Endothelial cell of umbilical vein (primary cell): ENCODE measurements around the gene CACNB3.

Experiments
- EZH2 ChIP-seq: IDR thresholded peaks from 2 replicates; pipeline ENCODE4 v1.6.1; 2012; ENCODE audit warnings: borderline replicate concordance, low read depth, mild to moderate bottlenecking, moderate library complexity, low read length, inconsistent platforms; ENCODE audit not compliant: severe bottlenecking
- FOS ChIP-seq: IDR thresholded peaks from 2 replicates; pipeline ENCODE4 v1.6.1; 2011; ENCODE audit warnings: mild to moderate bottlenecking, low read length, moderate library complexity, borderline replicate concordance; ENCODE audit not compliant: insufficient read depth
- GATA2 ChIP-seq: IDR thresholded peaks from 2 replicates; pipeline ENCODE4 v1.7.0; 2011; ENCODE audit warnings: low read depth, mild to moderate bottlenecking, moderate library complexity, mixed read lengths, low read length; ENCODE audit not compliant: insufficient read length, insufficient read depth
- JUN ChIP-seq: IDR thresholded peaks from 2 replicates; pipeline ENCODE4 v1.6.1; 2011; ENCODE audit warnings: borderline replicate concordance, low read depth; ENCODE audit not compliant: insufficient read length, insufficient read depth
- MYC ChIP-seq: IDR thresholded peaks from one replicate; pipeline ENCODE4 v1.6.1; 2011; ENCODE audit warnings: mild to moderate bottlenecking, low read depth, low read length
- POLR2A ChIP-seq: IDR thresholded peaks from 2 replicates; pipeline ENCODE4 v1.6.1; 2012; ENCODE audit warnings: low read depth, mild to moderate bottlenecking, control low read depth, low read length
- POLR2AphosphoS5 ChIP-seq: IDR thresholded peaks from 2 replicates; pipeline ENCODE4 v1.6.1; 2012; ENCODE audit warnings: low read depth, mild to moderate bottlenecking, control low read depth, low read length, moderate library complexity; ENCODE audit not compliant: insufficient read depth
- TF ChIP-seq, protein P1 (sequence below), 2 donors: IDR thresholded peaks; 1 replicate in 1 of 2; 2 replicates in 1 of 2; pipeline ENCODE4 v1.5.1; 2011; ENCODE audit warnings: low read length in 2 of 2, mild to moderate bottlenecking in 2 of 2, moderate library complexity in 2 of 2, control low read depth in 1 of 2, inconsistent platforms in 1 of 2, low read depth in 1 of 2; ENCODE audit not compliant: insufficient read depth in 1 of 2; ENCODE audit errors: extremely low read depth in 1 of 2
- TF ChIP-seq, protein P2 (sequence below): IDR thresholded peaks from 2 replicates; pipeline ENCODE4 v1.6.1; 2011; ENCODE audit not compliant: insufficient read depth, insufficient read length

GRCh38 chr12:48803675-48804074 lies 14.6 kb upstream of the CACNB3 start:
- TF ChIP-seq, protein P1, sequence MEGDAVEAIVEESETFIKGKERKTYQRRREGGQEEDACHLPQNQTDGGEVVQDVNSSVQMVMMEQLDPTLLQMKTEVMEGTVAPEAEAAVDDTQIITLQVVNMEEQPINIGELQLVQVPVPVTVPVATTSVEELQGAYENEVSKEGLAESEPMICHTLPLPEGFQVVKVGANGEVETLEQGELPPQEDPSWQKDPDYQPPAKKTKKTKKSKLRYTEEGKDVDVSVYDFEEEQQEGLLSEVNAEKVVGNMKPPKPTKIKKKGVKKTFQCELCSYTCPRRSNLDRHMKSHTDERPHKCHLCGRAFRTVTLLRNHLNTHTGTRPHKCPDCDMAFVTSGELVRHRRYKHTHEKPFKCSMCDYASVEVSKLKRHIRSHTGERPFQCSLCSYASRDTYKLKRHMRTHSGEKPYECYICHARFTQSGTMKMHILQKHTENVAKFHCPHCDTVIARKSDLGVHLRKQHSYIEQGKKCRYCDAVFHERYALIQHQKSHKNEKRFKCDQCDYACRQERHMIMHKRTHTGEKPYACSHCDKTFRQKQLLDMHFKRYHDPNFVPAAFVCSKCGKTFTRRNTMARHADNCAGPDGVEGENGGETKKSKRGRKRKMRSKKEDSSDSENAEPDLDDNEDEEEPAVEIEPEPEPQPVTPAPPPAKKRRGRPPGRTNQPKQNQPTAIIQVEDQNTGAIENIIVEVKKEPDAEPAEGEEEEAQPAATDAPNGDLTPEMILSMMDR (IDR thresholded peaks at IDR 0.05; ENCODE audit: extremely low read depth in 1 of 2, insufficient read depth in 1 of 2, low read depth in 1 of 2, low read length in 2 of 2): no peak
- TF ChIP-seq, protein P2, sequence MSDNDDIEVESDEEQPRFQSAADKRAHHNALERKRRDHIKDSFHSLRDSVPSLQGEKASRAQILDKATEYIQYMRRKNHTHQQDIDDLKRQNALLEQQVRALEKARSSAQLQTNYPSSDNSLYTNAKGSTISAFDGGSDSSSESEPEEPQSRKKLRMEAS: no peak
- TF ChIP-seq EZH2: no peak
- no peak for TF ChIP-seq POLR2AphosphoS5
- TF ChIP-seq POLR2A: no peak
- no peak for TF ChIP-seq MYC
- no peak for TF ChIP-seq JUN
- TF ChIP-seq FOS: no peak
- no peak for TF ChIP-seq GATA2
